Trophoblast cell (in vitro differentiated cells and primary cell): Measurements from ENCODE around the gene SCGB3A2.
A peak's percentile ranks its signal among the peaks of the same experiment; 100 is the strongest.

Source experiments
- DNase-seq, 2 donors: peaks; one replicate each; pipeline ENCODE4 v3.0.0-alpha.2; 2016
- H2AFZ ChIP-seq: 2 replicates; pipeline ENCODE4 v1.6.1; 2013; ENCODE audit warnings: low read length, moderate library complexity, mild to moderate bottlenecking; ENCODE audit not compliant: insufficient read depth, poor library complexity
- H2AK5ac ChIP-seq: 2 replicates; pipeline ENCODE4 v1.6.1; 2013; ENCODE audit warnings: mild to moderate bottlenecking, low read length
- H2BK120ac ChIP-seq: 2 replicates; pipeline ENCODE4 v1.6.1; 2013; ENCODE audit warnings: low read length, mild to moderate bottlenecking, moderate library complexity; ENCODE audit not compliant: insufficient read depth, poor library complexity
- H2BK12ac ChIP-seq: 2 replicates; pipeline ENCODE4 v1.6.1; 2013; ENCODE audit warnings: mild to moderate bottlenecking, low read length, moderate library complexity
- H2BK5ac ChIP-seq: 2 replicates; pipeline ENCODE4 v1.6.1; 2013; ENCODE audit warnings: low read length, low read depth, moderate library complexity, mild to moderate bottlenecking; ENCODE audit not compliant: poor library complexity
- H3K14ac ChIP-seq: 2 replicates; pipeline ENCODE4 v1.6.1; 2013; ENCODE audit warnings: mild to moderate bottlenecking, low read length
- H3K18ac ChIP-seq: 2 replicates; pipeline ENCODE4 v1.6.1; 2013; ENCODE audit warnings: mild to moderate bottlenecking, low read length
- H3K23ac ChIP-seq: 2 replicates; pipeline ENCODE4 v1.6.1; 2013; ENCODE audit warnings: low read length
- H3K27ac ChIP-seq: 2 replicates; pipeline ENCODE4 v1.5.1; 2013; ENCODE audit warnings: low read depth, mild to moderate bottlenecking, inconsistent platforms, low read length, moderate library complexity
- H3K27me3 ChIP-seq: 2 replicates; pipeline ENCODE4 v1.6.1; 2013; ENCODE audit warnings: inconsistent platforms, mild to moderate bottlenecking, low read length, moderate library complexity; ENCODE audit not compliant: insufficient read depth
- H3K36me3 ChIP-seq, 2 experiments: 1 replicate in 1 of 2; 2 replicates in 1 of 2; pipeline ENCODE4 v1.6.1; 2013; ENCODE audit warnings: low read length in 2 of 2, mild to moderate bottlenecking in 2 of 2, moderate library complexity in 1 of 2; ENCODE audit not compliant: insufficient read depth in 2 of 2, control insufficient read depth in 1 of 2
- H3K4ac ChIP-seq: 2 replicates; pipeline ENCODE4 v1.6.1; 2013; ENCODE audit warnings: low read depth, mild to moderate bottlenecking, low read length, moderate library complexity
- H3K4me1 ChIP-seq, 2 experiments: 1 replicate in 1 of 2; 2 replicates in 1 of 2; pipeline ENCODE4 v1.6.1; 2013; ENCODE audit warnings: low read length in 2 of 2, mild to moderate bottlenecking in 2 of 2, moderate library complexity in 1 of 2; ENCODE audit not compliant: insufficient read depth in 2 of 2, control insufficient read depth in 1 of 2
- H3K4me2 ChIP-seq: 2 replicates; pipeline ENCODE4 v1.6.1; 2013; ENCODE audit warnings: inconsistent platforms, mild to moderate bottlenecking, low read length, moderate library complexity
- H3K4me3 ChIP-seq: 2 replicates; pipeline ENCODE4 v1.5.1; 2013; ENCODE audit warnings: mild to moderate bottlenecking, low read depth, low read length, inconsistent platforms
- H3K79me1 ChIP-seq: one replicate; pipeline ENCODE4 v1.6.1; 2013; ENCODE audit warnings: low read length
- H3K79me2 ChIP-seq: 2 replicates; pipeline ENCODE4 v1.6.1; 2013; ENCODE audit warnings: low read length, mild to moderate bottlenecking; ENCODE audit not compliant: control insufficient read depth, insufficient read depth, poor library complexity
- H3K9ac ChIP-seq: 2 replicates; pipeline ENCODE4 v1.6.1; 2013; ENCODE audit warnings: mild to moderate bottlenecking, low read length
- H3K9me3 ChIP-seq: 2 replicates; pipeline ENCODE4 v1.6.1; 2013; ENCODE audit warnings: low read depth, mild to moderate bottlenecking, control low read depth, inconsistent platforms, low read length; ENCODE audit not compliant: insufficient read depth
- H4K12ac ChIP-seq: 2 replicates; pipeline ENCODE4 v1.6.1; 2013; ENCODE audit warnings: low read depth, mild to moderate bottlenecking, low read length, moderate library complexity
- H4K8ac ChIP-seq: 2 replicates; pipeline ENCODE4 v1.6.1; 2013; ENCODE audit warnings: low read depth, mild to moderate bottlenecking, low read length, moderate library complexity
- H4K91ac ChIP-seq: one replicate; pipeline ENCODE4 v1.6.1; 2013; ENCODE audit warnings: low read depth, mild to moderate bottlenecking, low read length, moderate library complexity
- WGBS: extraction: QIAGEN DNeasy Blood & Tissue Kit; methylation state at CpG from one replicate; pipeline ENCODE4 v1.1.7; 2013; ENCODE audit warnings: missing lambda C conversion rate; ENCODE audit not compliant: insufficient read length, insufficient coverage; ENCODE audit errors: extremely low coverage; 5-methylcytosine and 5-hydroxymethylcytosine counted together

The SCGB3A2 gene

DNA sequence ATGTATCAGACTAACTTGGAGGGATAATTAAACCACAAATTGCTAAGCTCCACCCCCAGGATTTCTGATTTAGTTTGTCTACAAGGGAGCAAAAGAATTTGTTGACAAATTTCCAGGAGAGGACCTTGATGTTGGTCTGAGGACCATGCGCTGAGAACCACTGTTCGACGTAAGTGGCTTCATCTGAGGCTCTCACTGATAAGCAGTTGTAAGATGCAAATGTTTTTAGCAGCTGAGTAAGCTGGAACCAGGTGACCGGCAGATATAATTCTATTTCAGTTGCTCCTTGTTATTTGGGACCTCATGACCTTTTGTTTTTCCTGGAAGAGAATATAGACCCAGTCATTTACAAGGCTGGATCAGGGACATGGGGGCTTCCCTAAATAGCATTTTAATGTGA lies 32.9 kb upstream of the SCGB3A2 start:
- Histone ChIP-seq H3K23ac (no peak overlapping the region), H3K79me2 (no peaks in the 10 kb centered on the region), H3K4ac (no peak overlapping the region), H3K4me2 (no peak overlapping the region), H2BK12ac (no peak overlapping the region), H3K4me1 (peaks cover 0 to 4% of the 10 kb centered on the region in 2 experiments), H3K79me1 (no peaks in the 10 kb centered on the region), H3K9me3 (no peaks in the 10 kb centered on the region), H4K12ac (no peak overlapping the region), H2AK5ac (no peak overlapping the region), H3K4me3 (no peak overlapping the region), H3K27ac (no peak overlapping the region), H4K8ac (no peak overlapping the region), H3K18ac (no peak overlapping the region), H3K27me3 (no peaks in the 10 kb centered on the region), H3K14ac (no peak overlapping the region), H2AFZ (no peak overlapping the region), H4K91ac (no peak overlapping the region), H3K9ac (no peak overlapping the region), H3K36me3 (no peaks in the 10 kb centered on the region), H2BK120ac (no peak overlapping the region), H2BK5ac (no peak overlapping the region)
- no CpG with 5 or more reads among the region's 4 CpGs for WGBS
- no peak for DNase-seq

DNA sequence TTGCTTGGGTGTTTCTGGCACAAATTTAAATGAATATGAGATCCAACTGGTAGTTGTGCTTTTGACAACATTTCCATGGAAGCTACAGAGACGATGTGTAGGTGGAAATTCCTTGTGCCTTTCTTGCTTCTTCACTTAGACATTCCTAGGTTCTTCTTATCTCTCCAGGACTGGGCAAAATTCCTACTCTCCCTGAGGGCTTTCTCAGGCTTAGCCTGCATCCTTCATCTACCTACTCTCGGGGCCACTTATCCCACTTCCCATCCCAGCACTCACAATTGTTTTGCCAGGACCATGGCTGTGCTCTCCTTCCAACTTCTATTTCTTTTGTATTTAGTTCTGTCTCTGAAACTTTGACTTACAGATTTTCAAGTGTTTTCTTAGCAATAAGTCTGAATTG lies 29.3 kb upstream of the SCGB3A2 start:
- peak in 1 of 2 donors; percentile 53 for DNase-seq
- no peaks in the 10 kb centered on the region for H3K79me1 ChIP-seq

DNA sequence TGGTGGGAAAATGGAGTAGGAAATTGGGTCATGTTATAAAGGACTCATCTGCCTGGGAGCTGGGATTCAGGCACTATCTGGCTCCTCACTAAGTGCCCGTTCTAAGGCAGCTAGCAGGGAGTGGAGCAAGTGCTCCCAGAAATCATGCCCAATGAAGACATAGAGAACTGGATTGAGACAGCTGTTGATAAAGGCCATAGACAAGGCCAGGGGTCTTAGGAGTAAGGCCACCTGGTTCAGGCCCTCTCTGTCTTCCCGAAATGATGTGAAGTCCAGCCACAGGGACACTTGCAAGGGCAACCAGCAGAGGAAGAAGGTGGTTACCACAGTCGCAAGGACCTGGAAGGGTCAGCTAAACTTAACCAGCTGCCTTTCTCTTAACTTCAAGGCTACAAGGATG lies 26.9 kb upstream of the SCGB3A2 start:
- no peak overlapping the region for H2AK5ac ChIP-seq
- H2AFZ ChIP-seq, result no peak overlapping the region
- no peak overlapping the region for H3K4me3 ChIP-seq
- H3K79me1 ChIP-seq, result no peaks in the 10 kb centered on the region
- no CpG with 5 or more reads among the region's 3 CpGs for WGBS
- H2BK12ac ChIP-seq, result no peak overlapping the region
- H2BK120ac ChIP-seq, result no peak overlapping the region
- H3K79me2 ChIP-seq, result no peaks in the 10 kb centered on the region
- no peak overlapping the region for H3K14ac ChIP-seq
- no peak overlapping the region for H3K27ac ChIP-seq
- H3K23ac ChIP-seq, result no peak overlapping the region
- no peak overlapping the region for H3K9ac ChIP-seq
- no peak overlapping the region for H3K4ac ChIP-seq
- H3K27me3 ChIP-seq, result no peaks in the 10 kb centered on the region
- H3K4me2 ChIP-seq, result no peak overlapping the region
- no peak overlapping the region for H4K8ac ChIP-seq
- no peak overlapping the region for H2BK5ac ChIP-seq
- H4K12ac ChIP-seq, result no peak overlapping the region
- DNase-seq, result no peak
- H3K4me1 ChIP-seq, result peaks cover 0 to 4% of the 10 kb centered on the region in 2 experiments
- H3K18ac ChIP-seq, result no peak overlapping the region
- no peak overlapping the region for H4K91ac ChIP-seq
- peaks cover 2% of the 10 kb centered on the region for H3K9me3 ChIP-seq
- H3K36me3 ChIP-seq, result no peaks in the 10 kb centered on the region

More for the DNA sequence above, 29.3 kb upstream of the SCGB3A2 start:
- Histone ChIP-seq H2BK120ac (no peak overlapping the region), H2AK5ac (no peak overlapping the region), H3K4ac (no peak overlapping the region), H3K4me1 (peaks cover 0 to 4% of the 10 kb centered on the region in 2 experiments), H3K79me2 (no peaks in the 10 kb centered on the region), H4K8ac (no peak overlapping the region), H3K36me3 (no peaks in the 10 kb centered on the region), H3K27me3 (no peaks in the 10 kb centered on the region), H3K23ac (no peak overlapping the region), H2BK5ac (no peak overlapping the region), H3K4me3 (no peak overlapping the region), H3K18ac (no peak overlapping the region), H4K91ac (no peak overlapping the region), H3K4me2 (no peak overlapping the region), H4K12ac (no peak overlapping the region), H2AFZ (no peak overlapping the region), H2BK12ac (no peak overlapping the region), H3K14ac (no peak overlapping the region), H3K27ac (no peak overlapping the region), H3K9me3 (peaks cover 2% of the 10 kb centered on the region), H3K9ac (no peak overlapping the region)
- WGBS, result no CpG with 5 or more reads among the region's 2 CpGs

DNA sequence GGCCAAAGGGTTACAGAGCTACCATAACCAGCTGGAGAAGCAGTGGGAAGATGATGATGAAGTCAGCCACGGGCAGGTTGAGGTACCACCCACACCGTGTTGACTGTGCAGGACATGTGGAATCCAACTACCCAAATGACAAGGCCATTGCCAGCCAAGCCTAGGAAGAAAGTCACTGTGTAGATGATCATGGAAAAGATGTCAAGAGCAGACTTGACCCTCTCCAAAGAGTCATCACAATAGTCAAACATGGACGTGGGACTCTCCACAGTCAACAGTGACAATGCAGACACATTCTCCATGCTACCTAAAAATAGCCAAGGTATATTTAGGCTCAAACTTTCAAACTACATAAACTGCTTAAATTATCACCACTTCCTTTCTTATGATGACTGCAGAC lies 26.1 kb upstream of the SCGB3A2 start:
- Histone ChIP-seq H2AFZ (no peak overlapping the region), H3K9ac (no peak overlapping the region), H4K8ac (no peak overlapping the region), H2BK120ac (no peak overlapping the region), H3K27me3 (no peaks in the 10 kb centered on the region), H3K79me2 (no peaks in the 10 kb centered on the region), H3K4me3 (no peak overlapping the region), H3K36me3 (no peaks in the 10 kb centered on the region), H3K4me1 (peaks cover 0 to 4% of the 10 kb centered on the region in 2 experiments), H3K4me2 (no peak overlapping the region), H3K9me3 (peaks cover 2% of the 10 kb centered on the region), H4K12ac (no peak overlapping the region), H3K23ac (no peak overlapping the region), H3K18ac (no peak overlapping the region), H3K4ac (no peak overlapping the region), H2BK5ac (no peak overlapping the region), H2AK5ac (no peak overlapping the region), H4K91ac (no peak overlapping the region), H2BK12ac (no peak overlapping the region), H3K27ac (no peak overlapping the region), H3K79me1 (no peaks in the 10 kb centered on the region), H3K14ac (no peak overlapping the region)
- DNase-seq, result no peak
- no CpG with 5 or more reads among the region's 3 CpGs for WGBS
